SW480 (cell line): ENCODE data around the gene ISCU.

Experiments
- DNase-seq: peaks from one replicate; pipeline ENCODE4 v3.0.0-alpha.2; 2016; ENCODE audit warnings: low spot score

Gene ISCU

GRCh38 chr12:108603743-108604142 is 41.3 kb downstream of the ISCU start:
- DNase-seq, result no peak

- DNase-seq, result no peak
Observed at GRCh38 chr12:108604208-108604941, 42.0 kb downstream of the ISCU start.

GRCh38 chr12:108605000-108605689 is 42.7 kb downstream of the ISCU start:
- no peak for DNase-seq

GRCh38 chr12:108605690-108606406 is 43.5 kb downstream of the ISCU start:
- no peak for DNase-seq

GRCh38 chr12:108606492-108606891 is 44.1 kb downstream of the ISCU start:
- DNase-seq, result no peak

GRCh38 chr12:108607981-108608600 is 45.7 kb downstream of the ISCU start:
- DNase-seq, result no peak

GRCh38 chr12:108608616-108609015 is 46.2 kb downstream of the ISCU start:
- DNase-seq, result no peak

GRCh38 chr12:108609537-108610335 is 47.3 kb downstream of the ISCU start:
- no peak for DNase-seq

- DNase-seq, result no peak
Observed at GRCh38 chr12:108610336-108610815, 48.0 kb downstream of the ISCU start.

GRCh38 chr12:108610856-108611605 is 48.6 kb downstream of the ISCU start:
- DNase-seq, result no peak

GRCh38 chr12:108611884-108612415 is 49.6 kb downstream of the ISCU start:
- DNase-seq, result peak; percentile 69

GRCh38 chr12:108612788-108613282 is 50.4 kb downstream of the ISCU start:
- peak; percentile 35 for DNase-seq

GRCh38 chr12:108613548-108613947 is 51.2 kb downstream of the ISCU start:
- no peak for DNase-seq

- no peak for DNase-seq
Observed at GRCh38 chr12:108614041-108614440, 51.6 kb downstream of the ISCU start.

GRCh38 chr12:108614639-108615038 is 52.2 kb downstream of the ISCU start:
- no peak for DNase-seq

- DNase-seq, result no peak
Observed at GRCh38 chr12:108615918-108616317, 53.5 kb downstream of the ISCU start.

GRCh38 chr12:108616359-108616758 is 54.0 kb downstream of the ISCU start:
- DNase-seq, result no peak

- no peak for DNase-seq
Observed at GRCh38 chr12:108616941-108617858, 54.8 kb downstream of the ISCU start.
